Measurements from ENCODE around the gene PCYT2.
A peak's percentile ranks its signal among the peaks of the same experiment; 100 is the strongest.

The PCYT2 gene

GRCh38 chr17:81942167-81942553 lies 31.0 kb upstream of the PCYT2 start:
- DNase-seq: no peak

- DNase-seq: peak; percentile 79
These were observed 30.4 kb upstream of the PCYT2 start for GRCh38 chr17:81941484-81942166.

GRCh38 chr17:81940538-81941483 lies 29.6 kb upstream of the PCYT2 start:
- peak; percentile 20 for DNase-seq

- DNase-seq: peak; percentile 51
These were observed 28.7 kb upstream of the PCYT2 start for GRCh38 chr17:81939881-81940385.

GRCh38 chr17:81939218-81939617 lies 28.0 kb upstream of the PCYT2 start:
- no peak for DNase-seq

GRCh38 chr17:81935709-81936084 lies 24.5 kb upstream of the PCYT2 start:
- no peak for DNase-seq

- peak; percentile 24 for DNase-seq
These were observed 23.9 kb upstream of the PCYT2 start for GRCh38 chr17:81934850-81935708.

- no peak for DNase-seq
These were observed 23.0 kb upstream of the PCYT2 start for GRCh38 chr17:81934098-81934757.

- no peak for DNase-seq
These were observed 22.0 kb upstream of the PCYT2 start for GRCh38 chr17:81933178-81933699.

- no peak for DNase-seq
These were observed 21.3 kb upstream of the PCYT2 start for GRCh38 chr17:81932333-81932983.

GRCh38 chr17:81931557-81932332 lies 20.5 kb upstream of the PCYT2 start:
- no peak for DNase-seq

- DNase-seq: no peak
These were observed 20.0 kb upstream of the PCYT2 start for GRCh38 chr17:81931189-81931556.

GRCh38 chr17:81930142-81931125 lies 19.2 kb upstream of the PCYT2 start:
- no peak for DNase-seq

GRCh38 chr17:81929253-81930141 lies 18.3 kb upstream of the PCYT2 start:
- no peak for DNase-seq

- no peak for DNase-seq
These were observed 17.5 kb upstream of the PCYT2 start for GRCh38 chr17:81928544-81929252.

GRCh38 chr17:81927653-81928543 lies 16.7 kb upstream of the PCYT2 start, which contains the start of gene MAFG:
Gene MAFG, minus strand, starts transcription at chr17:81927735. Its CDS starts 4,550 bp downstream, at chr17:81923185.
- peak; percentile 97 for DNase-seq
